ENCODE results near the gene TBC1D5. TPM values are rescaled to one million over a fixed set of nuclear protein-coding genes. Genes with fewer than 3 reads are reported as not detected.

TBC1D5 gene
- total and polyA plus RNA-seq, 2 donors (not counting 1 experiment from before 2014, with no cell fraction given), result 22.6 to 111 TPM

GRCh38 chr3:17386432-17386831, 356.0 kb downstream of the TBC1D5 start:
- no peak overlapping the region for H3K4me3 Mint-ChIP-seq
- no peak overlapping the region for H3K9ac ChIP-seq (ENCODE audit: low read length)

More at GRCh38 chr3:17386432-17386831, 356.0 kb downstream of the TBC1D5 start:
- Mint-ChIP-seq H3K27ac (no peak overlapping the region), H3K9me3 (ENCODE audit: insufficient read depth) (no peaks in the 10 kb centered on the region), H3K27me3 (no peaks in the 10 kb centered on the region), H3K4me1 (no peaks in the 10 kb centered on the region)
- Histone ChIP-seq H3K4me2 (replicated peaks; ENCODE audit: low read depth, low read length, poor library complexity, severe bottlenecking) (no peak overlapping the region), H3K79me2 (ENCODE audit: control insufficient read depth, insufficient read depth, low read length) (no peaks in the 10 kb centered on the region), H3K27ac (ENCODE audit: low read length in 2 of 2) (no peak overlapping the region), H3K36me3 (replicated peaks in 1 of 2; ENCODE audit: control extremely low read depth in 1 of 2, control insufficient read depth in 1 of 2, extremely low read depth in 1 of 2, insufficient read depth in 2 of 2, low read length in 1 of 2) (peaks cover 11 to 24% of the 10 kb centered on the region in 2 experiments), H4K20me1 (ENCODE audit: control insufficient read depth, insufficient read depth, low read length, poor library complexity, severe bottlenecking) (no peaks in the 10 kb centered on the region), H3K4me3 (ENCODE audit: control extremely low read depth in 1 of 5, extremely low read depth in 1 of 5, insufficient read depth in 1 of 5, low read depth in 2 of 5, low read length in 4 of 5) (no peak overlapping the region), H3K9me3 (ENCODE audit: control extremely low read depth in 1 of 3, control insufficient read depth in 2 of 3, insufficient read depth in 1 of 3, low read length in 2 of 3) (no peaks in the 10 kb centered on the region), H2AFZ (ENCODE audit: insufficient read depth, low read depth, low read length, poor library complexity, severe bottlenecking) (no peak overlapping the region), H3K27me3 (replicated peaks in 1 of 4; ENCODE audit: control extremely low read depth in 1 of 4, control insufficient read depth in 3 of 4, insufficient read depth in 4 of 4, low read length in 3 of 4) (no peaks in the 10 kb centered on the region), H3K4me1 (ENCODE audit: control insufficient read depth in 2 of 2, insufficient read depth in 2 of 2, low read length in 2 of 2) (no peaks in the 10 kb centered on the region)
- ATAC-seq (ENCODE audit: low read depth) (no peak), DNase-seq (no peak)
- intact Hi-C loops (cut with micrococcal nuclease), result no loop called here
- CTCF ChIA-PET, result no interaction called here
- POLR2A ChIA-PET, result no interaction called here
- WGBS (ENCODE audit: insufficient coverage), result 100% methylated on average over 7 of the region's 8 CpGs
- no peak for TF ChIP-seq CTCF (IDR thresholded peaks at IDR 0.05)
- no peak for TF ChIP-seq EZH2 (IDR thresholded peaks at IDR 0.05; ENCODE audit: borderline replicate concordance, insufficient read depth, low read depth, low read length, poor library complexity, severe bottlenecking)

All from B cell (primary cell).